ENCODE results near the gene DHCR7.

DHCR7 gene, protein sequence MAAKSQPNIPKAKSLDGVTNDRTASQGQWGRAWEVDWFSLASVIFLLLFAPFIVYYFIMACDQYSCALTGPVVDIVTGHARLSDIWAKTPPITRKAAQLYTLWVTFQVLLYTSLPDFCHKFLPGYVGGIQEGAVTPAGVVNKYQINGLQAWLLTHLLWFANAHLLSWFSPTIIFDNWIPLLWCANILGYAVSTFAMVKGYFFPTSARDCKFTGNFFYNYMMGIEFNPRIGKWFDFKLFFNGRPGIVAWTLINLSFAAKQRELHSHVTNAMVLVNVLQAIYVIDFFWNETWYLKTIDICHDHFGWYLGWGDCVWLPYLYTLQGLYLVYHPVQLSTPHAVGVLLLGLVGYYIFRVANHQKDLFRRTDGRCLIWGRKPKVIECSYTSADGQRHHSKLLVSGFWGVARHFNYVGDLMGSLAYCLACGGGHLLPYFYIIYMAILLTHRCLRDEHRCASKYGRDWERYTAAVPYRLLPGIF

DNA sequence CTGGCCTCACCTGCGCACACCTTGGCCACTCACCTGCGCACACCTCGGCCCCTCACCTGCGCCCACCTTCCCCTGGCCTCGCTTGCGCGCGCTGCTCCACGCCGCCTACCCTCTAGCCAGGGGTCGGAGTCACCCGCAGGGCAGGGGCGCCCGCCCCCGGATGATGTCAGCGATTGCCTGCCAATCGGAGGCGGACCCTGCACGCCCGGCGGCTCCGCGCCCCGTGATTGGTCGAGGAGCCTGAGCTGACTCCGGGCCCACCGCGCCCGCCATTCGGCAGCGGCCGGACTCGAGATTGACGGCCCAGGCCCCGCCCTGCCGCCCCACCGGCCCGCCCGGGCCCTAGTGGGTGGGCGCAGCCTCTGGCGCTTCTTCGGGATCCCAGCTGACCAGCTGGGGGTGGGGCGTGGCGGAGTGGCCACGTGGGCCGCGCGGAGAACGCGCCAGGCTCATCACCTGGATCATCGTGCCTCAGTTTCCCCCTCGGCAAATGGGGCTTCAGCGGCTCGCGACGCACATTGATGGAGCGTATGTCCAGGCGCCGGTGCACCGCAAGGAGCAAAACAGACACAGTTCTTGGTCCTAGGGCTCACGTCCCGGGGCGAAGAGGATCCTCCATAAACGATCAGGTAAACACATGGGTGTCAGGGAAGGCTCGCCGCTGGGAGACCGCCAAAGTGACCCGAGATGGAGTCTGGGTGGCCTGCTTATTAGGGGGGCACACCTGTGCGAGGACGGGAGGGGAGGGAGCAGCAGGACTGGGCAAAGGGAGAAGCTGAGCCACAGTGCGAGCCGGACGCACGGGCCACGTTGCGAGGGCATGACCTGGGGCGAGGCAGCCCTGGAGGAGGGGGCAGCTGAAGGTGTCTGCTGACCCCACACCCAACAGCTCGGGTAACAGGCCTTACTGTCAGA lies at the start of gene DHCR7:
DHCR7 (minus strand) TSS at position 137 of the 915 bp plus-strand sequence. CDS start 3,441 bp downstream, outside the sequence.
- peak; percentile 99 for DNase-seq (ENCODE audit: low spot score)

DNA sequence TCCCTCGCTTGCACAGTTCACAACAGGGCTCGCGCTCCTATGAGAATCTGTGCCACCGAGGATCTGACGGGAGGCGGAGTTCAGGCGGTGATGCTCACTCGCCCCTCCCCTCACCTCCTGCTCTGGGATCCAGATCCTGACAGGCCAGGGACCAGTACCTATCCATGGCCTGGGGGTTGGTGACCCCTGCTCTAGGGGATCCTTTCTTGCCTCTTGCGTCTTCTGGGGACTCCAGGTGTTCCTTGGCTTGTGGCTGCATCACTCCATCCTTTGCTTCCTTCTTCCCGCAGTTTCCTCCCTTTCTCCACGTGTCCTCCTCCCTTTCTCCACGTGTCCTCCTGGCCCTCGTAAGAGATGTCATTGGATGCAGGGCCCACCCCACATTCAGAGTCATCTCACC lies 48.2 kb upstream of the DHCR7 start:
- DNase-seq (ENCODE audit: low spot score): no peak

DNA sequence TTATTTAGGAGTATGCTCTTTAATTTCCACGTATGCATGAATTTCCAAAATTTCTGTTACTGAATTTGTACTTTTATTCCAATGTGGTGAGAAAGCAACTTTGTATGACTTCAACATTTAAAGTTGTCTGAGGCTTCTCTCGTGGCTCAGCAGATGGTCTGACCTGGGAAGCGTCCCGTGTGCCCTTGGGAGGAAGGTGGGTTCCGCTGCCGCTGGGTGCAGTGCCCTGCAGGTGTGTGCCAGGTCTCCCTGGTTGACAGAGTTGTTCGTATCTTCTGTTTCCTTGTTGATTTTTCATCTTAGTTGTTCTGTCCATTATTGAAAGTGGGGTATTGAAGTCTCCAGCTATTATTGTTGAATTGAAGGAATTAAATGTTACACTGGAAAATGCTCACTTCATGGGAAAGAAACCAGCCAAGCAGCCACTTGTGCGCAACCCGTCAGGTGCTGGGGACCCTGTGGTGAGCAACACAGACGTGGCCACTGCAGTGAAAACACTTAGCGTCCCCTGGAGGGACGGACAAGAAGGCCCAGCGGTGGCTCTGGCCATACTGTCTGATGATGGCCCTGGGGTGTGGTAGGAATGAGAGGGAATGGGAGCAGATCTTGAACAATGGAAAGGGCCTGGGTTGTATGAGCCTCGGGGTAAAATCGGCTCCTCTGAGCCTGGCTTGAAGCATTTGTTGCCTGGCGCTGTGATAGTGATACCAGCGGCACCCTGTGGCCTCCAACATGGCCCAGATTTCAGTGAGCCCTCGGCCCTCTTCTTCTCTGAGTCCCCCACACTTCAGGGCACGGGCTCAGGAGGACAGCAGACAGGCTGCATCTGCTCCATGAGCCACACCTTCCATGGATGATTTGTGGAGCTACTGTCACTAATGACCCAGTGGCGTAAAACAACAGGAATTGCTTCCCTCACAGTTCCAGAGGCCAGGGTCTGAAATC lies 47.4 kb upstream of the DHCR7 start:
- no peak for DNase-seq (ENCODE audit: low spot score)

DNA sequence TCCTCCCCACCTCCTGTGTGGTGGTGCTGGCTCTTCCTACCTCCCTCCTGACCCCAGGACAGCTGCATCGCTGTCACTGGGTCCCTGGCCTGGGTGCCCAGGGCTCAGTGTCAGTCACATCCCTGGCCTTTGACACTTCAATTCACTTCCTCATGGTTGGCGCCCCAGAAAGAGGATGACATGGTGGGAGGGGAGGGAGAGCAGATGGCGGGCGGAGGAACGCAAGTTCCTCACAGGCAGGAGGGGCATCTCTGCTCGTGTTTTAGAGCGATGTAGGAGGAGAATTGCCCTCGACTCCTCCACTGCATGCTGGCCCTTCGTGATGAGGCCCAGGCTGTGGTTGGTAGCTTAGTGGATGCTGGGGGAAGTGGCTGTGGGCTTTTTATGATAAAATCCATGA lies 43.7 kb upstream of the DHCR7 start:
- DNase-seq (ENCODE audit: low spot score): no peak

- no peak for DNase-seq (ENCODE audit: low spot score)
Measured at GRCh38 chr11:71491531-71491930, 43.3 kb upstream of the DHCR7 start.

GRCh38 chr11:71490731-71491390 lies 42.7 kb upstream of the DHCR7 start:
- DNase-seq (ENCODE audit: low spot score): no peak

DNA sequence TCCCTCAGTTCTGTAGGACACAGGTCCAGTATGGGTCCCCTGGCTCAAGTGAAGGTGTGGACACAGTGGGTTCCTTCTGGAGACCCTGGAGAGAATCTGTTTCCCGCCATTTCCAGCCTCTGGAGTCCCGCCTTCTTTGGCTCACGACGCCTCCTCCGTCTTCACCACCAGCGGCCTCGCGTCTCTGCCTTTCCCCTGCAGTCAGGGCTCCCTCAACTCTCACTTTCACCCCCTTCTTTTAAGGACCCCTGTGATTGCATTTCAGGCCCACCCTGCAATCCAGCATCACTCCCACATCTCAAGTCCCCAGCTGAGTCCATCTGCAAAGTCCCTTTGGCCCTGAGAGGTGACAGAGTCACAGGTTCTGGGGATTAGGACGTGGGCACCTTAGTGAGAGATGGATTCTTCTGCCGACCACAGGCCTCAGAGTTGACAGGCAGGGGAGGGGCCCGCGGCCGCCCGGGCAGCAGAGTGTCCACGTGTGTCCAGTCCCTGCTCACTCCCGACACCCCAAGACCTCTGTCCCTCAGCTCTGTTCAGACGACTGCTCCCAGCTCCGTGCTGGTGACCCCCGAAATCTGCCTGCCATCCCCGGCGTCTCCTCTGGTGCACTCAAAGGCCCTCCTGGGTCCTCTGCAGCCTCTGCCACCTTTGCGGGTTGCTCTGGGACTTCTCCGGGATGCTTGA lies 42.0 kb upstream of the DHCR7 start:
- no peak for DNase-seq (ENCODE audit: low spot score)

GRCh38 chr11:71489311-71490043 lies 41.3 kb upstream of the DHCR7 start:
- DNase-seq (ENCODE audit: low spot score): no peak

DNA sequence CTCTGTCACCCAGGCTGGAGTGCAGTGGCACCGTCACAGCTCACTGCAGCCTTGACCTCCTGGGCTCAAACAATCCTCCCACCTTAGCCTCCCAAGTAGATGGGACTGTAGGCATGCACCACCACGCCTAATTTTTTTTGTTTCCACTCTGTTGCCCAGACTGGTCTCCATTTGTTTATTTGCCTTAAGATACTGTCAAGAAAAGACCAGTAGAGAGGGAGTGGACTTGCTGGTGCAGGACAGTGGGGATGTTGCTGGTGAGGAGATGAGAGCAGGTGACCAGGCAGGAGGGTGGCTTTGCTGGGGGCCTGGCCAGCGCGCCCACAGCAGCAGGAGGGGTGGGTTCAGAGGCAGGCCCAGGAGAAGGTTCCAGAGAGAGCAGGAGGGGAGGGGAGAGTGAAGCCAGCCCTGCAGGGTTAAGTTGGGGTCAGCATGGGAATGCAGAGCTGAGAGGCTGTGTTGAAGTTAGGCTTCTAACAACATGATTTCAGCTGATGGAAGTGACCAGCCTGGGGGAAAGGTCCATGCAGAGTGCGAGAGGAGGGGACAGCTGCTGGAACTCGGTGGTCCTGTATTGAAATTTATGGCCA lies 40.6 kb upstream of the DHCR7 start:
- no peak for DNase-seq (ENCODE audit: low spot score)

DNA sequence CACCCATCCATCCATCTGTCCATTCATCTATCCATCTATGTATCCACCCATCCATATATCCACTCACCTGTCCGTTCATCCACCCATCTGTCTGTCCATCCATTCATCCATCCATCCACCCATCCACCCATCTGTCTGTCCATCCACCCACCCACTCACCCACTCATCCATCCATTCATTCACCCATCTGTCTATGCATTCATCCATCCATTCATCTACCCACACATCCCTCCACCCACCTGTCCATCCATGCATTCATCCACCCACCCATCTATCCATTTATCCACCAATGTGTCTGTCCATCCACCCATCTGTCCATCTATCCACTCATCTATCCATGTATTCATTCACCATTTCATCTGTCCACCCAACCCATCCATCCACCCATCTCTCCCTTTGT lies 38.1 kb upstream of the DHCR7 start:
- DNase-seq (ENCODE audit: low spot score): no peak

DNA sequence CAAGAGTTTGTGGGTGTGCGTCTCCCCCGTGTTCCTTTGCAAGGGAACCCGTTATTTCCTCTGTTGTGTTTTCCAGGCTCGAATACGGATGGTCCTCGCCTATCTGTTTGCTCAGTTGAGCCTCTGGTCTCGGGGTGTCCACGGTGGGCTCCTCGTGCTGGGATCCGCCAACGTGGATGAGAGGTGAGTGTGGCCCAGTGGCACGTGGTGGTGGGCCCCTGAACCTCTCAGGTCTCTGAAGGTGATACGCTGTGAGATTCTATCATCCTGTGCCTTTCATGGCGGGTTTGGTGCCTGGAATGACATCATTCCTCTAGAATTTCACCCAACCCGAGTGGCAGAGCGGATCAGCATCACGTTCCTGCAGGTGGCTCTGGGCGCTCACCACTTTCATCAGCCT lies 37.3 kb upstream of the DHCR7 start:
- no peak for DNase-seq (ENCODE audit: low spot score)

- DNase-seq (ENCODE audit: low spot score): no peak
Measured at GRCh38 chr11:71485063-71485399, 36.8 kb upstream of the DHCR7 start.

DNA sequence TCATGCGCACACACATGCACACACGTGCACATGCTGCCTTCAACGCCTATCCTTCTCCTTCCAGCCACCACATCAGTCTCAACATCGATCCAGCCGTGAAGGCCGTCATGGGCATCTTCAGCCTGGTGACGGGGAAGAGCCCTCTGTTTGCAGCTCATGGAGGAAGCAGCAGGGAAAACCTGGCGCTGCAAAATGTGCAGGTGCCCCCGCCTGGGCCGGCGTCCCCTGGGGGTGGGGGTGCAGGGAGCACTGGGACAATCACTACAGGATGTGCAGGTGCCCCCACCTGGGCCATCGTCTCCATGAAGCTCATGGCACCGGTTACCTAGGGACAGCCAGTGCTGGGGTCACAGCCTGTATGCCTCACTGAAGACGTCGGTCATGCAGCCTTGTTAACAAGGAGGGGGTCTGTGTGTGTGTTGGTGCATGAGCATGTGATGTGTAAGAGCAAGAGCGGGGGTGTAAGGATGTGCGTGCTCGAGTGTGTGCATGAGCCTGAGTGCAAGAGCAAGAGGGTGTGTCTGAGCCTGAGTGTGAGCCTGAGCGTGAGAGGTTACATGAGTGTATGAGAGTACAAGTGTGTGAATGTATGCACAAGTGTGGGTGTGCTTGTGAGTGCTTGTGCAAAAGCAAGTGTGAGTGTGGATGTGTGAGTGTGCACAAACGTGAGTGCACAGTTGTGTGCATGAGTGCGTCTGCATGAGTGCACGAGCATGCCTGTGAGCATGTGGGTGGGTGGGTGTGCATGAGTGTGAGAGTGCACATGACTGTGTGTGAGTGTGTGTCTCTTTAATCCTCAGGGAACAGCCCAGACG lies 36.3 kb upstream of the DHCR7 start:
- DNase-seq (ENCODE audit: low spot score): no peak

DNA sequence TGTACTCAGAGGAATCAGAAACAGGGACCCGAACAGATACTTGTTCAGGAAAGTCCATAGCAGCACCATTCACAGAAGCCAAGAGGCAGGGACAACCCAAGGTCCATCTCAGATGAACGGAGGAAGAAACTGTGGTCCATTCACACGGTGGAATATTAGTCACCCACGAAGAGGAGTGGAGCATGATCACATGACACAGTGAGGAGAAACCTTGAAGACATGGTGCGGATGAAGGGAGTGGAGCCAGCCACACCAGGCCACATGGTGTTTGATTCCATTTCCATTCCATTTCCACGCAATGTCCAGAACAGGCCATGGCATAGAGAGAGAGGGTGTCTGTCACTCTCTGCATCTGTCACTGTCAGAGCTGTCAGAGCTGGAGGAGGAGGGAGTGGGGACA lies 35.5 kb upstream of the DHCR7 start:
- no peak for DNase-seq (ENCODE audit: low spot score)

- DNase-seq (ENCODE audit: low spot score): no peak
Measured at GRCh38 chr11:71482746-71483364, 34.7 kb upstream of the DHCR7 start.

DNA sequence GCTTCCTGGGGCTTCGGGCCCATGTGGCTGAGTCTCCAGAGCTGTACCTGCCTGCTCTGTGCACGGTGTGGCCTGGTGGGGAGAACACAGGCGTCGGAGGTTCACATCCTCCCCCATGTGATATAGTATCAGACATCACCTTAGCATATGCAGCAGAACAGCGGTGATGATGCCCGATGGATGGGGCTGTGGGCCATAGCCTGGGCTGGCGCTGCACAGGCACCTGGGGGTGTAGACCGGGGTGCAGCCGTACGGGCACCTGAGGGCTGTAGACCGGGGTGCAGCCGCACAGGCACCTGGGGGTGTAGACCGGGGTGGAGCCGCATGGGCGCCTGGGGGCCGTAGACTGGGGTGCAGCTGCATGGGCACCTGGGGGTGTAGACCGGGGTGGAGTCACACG lies 34.0 kb upstream of the DHCR7 start:
- DNase-seq (ENCODE audit: low spot score): no peak

GRCh38 chr11:71481101-71481960 lies 33.1 kb upstream of the DHCR7 start:
- no peak for DNase-seq (ENCODE audit: low spot score)

- DNase-seq (ENCODE audit: low spot score): no peak
Measured at GRCh38 chr11:71478528-71478840, 30.3 kb upstream of the DHCR7 start.

Measured in AG08396 (cell line).